Dedifferentiated amniotic fluid mesenchymal stem cell (primary cell): ENCODE measurements around the gene NR4A1.

Source experiments
- DNase-seq: peaks from one replicate; pipeline ENCODE4 v3.0.0-alpha.2; 2016; ENCODE audit errors: extremely low spot score

The NR4A1 gene

DNA sequence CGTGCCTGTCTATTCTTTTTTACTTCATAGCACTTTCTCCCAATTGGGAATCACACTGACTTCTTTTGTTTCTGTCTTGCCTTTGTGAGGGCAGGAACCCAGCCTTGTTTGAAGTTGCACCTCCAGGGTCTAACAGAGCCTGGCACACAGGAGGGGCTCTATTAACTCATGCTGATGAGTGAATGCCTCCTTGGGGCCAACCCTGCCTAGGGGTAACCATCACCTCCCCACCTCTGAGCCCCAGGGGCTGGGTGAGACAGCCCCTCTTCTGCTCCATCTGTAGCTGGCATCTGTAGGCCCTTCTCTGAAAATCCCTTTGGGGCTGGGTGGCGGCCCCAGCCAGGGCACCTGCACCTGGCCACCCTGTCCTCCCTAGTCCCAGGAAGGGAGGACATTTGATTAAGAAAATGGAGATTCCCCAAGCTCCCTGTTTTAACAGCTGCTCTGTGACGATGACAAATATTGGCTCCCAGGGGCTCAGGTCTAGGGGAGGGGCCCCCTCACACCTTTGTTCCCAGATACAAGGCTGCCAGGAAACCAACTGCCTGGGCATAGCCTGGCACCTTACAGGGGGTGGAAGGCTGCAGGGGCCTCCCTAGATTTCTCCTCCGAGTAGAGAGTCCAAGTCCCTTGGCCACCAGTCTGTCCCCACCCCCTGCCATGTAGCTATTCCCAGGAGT, 32.7 kb upstream of the NR4A1 start:
- no peak for DNase-seq

DNA sequence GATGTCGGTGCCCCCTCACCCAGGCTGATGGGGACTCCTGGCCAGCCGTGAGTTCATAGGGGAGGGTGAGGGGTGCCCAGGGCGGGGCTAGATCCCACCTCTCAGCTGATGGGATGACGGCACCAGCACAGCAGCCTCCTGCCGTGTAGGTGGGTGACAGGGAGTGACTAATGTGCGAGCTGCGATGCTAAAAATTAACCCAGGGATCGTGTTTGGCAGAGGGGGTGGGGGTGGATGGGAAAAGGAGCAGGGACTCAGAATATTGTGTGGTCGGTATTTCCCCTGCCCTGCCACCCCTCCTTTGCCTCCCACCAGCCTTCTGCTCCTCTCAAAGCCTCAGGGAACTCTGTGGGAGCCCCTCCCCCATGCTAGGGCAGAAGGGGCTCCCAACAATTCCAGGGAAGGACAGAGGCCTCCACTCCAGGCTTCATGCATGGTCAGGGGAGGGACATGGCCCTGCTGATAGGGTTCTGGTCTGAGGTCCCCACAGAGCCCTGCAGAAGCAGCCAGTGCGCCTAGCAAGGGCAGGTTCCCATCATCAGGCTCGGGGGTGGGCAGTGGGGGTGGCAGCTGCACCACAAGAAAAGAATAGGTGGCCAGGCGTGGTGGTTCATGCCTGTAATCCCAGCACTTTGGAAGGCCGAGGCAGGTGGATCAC, 32.0 kb upstream of the NR4A1 start:
- DNase-seq = no peak

DNA sequence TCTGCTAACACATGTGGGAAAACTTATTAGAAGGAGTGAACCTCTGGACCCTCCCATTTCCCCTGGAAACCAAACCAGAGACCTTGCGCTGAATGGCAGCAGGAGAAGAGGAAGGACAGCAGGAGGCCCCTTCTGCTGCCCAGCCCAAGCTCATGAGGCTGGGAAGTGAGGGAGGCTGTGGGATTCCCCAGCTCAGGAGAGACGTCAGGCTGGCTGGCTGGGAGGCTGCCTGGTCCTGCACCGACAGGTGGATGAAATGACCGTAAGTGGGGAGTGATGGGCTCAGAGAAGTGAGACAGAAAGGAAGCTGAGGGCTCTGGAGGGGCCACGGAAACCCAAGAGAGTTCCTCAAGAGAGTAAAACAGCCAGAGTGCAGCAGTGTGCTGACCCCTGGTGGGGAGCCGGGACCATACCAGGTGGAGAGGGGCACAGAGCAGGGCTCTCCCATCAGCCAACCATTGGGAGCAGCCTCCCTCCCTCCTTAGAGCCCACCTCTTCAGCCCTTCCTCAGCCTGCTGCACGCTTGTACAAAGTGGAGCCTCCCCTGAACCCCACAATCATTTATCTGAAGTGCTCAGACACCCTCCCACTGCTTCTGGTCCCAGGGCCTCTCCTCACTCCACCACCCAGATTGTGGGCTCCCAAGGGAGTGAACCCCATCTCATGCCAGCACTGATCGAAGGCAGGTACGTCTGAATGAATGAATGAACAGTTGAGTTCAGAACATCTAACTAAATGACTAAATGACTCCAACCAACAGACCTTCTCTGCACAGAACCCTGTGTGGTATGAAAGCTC, 30.5 kb upstream of the NR4A1 start:
- DNase-seq = peak; percentile 37

DNA sequence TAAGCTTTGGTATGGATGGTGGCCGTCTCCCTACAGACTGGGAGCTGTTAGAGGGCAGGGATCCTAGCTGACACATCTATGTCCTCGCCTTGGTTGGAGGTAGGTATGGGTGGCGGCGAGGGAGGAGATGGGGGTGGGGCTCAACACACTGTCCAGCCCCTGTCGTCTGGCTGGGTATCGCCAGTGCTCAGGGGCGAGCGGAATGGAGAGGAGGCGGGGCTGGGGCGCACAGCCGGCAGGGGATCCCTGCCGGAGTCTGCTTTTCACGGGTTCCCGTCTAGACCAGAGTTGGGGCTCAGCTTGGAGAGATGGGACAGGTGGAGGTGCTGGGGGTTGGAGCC, 28.4 kb upstream of the NR4A1 start:
- no peak for DNase-seq

DNA sequence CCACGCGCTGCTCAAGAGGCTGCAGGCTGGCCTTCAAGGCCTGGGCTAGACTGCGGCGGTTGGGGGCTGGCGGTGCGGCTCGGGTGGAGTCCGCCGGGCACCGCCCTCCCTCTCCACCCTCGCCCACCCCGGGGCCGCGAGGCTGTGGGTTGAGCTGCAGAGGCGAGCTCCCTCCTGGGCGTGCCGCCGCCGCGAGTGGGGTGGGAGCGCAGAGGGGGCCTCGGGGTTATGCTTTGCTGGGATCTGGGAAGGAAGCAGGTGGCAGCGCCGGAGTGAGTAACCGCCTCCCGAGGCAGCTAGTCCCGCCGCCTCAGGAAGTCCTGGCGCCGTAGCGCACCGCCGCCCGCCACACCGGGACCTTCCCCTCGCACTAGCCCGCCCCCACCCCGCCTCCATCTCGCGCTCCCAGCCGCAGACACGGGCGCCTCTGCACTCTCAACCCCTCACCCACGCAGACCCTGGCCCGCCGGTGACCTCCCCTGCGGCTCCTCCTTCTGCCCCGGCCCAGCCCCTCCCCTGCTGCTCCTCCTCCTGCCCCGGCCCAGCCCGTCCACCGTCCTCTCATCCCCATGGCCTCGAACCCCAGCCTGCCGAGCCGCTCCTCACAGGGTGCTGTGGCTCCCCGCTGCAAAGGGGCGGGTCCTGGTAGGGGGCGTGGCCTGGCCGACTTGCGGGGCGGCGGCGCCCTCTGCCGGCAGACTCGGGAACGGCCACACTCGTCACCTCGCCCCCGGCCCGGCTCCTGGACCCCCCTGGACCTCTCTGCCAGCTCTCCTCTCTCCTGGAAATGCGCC, 27.9 kb upstream of the NR4A1 start:
- DNase-seq = peak; percentile 65

DNA sequence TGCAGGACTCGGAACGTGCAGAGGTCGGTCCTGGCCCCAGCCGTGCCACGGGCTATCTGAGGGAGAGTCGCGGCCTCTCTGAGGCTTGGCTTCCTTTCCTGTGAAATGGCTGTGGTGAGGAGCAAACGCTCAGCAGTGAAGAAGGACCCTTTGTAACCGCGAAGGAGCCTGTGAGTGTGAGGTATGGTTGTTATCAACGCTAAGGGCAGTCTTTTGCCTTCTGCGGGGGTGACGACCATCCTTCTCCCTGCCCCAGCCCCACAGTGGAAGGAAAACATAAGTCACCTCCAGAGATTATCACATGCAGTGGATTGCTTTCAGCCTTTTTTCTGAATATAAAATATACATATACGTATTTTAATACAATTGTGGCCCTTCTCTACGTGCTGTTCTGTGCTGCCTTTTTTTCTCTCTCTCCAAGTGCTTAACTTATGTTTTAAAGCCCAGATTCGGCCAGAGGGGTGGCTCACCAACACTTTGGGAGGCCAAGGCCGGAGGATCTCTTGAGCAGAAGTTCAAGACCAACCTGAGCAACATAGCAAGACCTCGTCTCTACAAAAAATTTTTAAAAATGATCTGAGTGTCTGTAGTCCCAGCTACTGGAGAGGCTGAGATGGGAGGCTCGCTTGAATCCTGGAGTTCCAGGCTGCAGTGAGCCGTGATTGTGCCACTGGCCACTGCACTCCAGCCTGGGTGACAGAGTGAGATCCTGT, 27.1 kb upstream of the NR4A1 start:
- no peak for DNase-seq

DNA sequence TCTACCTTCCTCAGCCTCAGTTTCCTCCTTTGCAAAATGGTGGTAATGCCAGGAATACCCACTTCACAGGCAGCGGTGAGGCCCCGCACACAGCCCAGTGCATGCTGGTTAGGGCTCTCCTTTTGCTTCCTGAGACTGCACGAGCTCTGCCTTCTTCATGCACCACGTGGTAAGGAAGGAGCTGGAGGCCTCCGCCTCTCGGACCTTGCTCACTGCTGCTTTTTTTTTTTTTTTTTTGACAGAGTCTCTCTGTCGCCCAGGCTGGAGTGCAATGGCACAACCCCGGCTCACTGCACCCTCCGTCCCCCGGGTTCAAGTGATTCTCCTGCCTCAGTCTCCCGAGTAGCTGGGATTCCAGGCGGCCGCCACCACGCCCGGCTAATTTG, 26.4 kb upstream of the NR4A1 start:
- DNase-seq = no peak

DNA sequence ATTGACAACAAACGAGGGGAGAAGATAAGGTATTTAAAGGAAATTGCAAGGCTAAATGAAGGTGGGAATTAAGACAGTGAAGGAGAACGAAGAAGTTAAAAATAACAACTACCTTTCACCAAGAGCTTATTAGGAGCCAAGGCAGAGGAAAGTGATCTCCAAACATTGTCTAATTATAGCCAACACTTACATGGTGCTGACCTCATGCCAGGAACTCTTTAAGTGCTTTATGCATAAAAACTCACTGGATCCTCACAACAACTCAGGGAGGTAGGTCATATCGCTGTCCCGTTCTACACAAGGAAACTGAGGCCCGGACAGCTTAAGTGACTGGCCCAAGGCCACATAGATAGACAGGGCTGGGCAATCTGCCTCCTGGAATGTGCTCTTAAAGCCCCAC, 25.0 kb upstream of the NR4A1 start:
- no peak for DNase-seq

DNA sequence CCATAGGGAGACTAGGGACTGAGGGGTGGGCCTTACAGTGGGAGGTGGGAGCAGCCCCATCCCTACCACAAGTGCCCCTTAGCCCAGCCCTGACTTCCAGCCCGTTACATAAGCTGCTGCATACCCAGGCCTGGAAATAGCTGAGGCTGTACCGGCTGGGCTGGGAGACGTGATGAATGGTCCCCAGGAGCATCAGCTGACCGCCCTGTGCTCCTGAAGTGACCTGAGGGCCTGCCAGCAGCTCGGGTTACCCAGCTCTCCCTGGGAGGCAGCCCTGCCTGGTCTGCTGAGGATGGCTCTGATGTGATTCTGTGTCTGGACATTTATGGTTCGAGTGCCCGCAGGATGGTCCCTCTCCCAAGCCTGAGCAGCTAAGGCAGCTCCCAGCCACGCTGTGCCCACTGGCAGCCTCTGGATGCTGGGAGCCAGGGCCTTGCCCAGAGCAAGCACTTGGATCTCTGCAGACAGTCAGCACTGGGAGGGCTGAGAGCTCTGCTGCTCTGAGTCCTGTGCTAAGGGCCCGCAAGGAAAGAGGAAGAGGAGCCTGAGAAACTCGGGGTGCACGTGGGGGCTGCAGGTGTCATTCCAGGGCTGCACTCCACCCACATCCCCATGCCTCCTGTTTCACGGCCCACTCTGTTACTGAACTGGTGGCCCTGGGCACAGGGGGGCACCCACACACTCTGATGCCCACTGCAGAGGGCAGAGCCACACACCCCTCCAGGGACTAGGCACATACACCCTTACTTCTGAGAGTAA, 24.0 kb upstream of the NR4A1 start:
- DNase-seq = no peak

DNA sequence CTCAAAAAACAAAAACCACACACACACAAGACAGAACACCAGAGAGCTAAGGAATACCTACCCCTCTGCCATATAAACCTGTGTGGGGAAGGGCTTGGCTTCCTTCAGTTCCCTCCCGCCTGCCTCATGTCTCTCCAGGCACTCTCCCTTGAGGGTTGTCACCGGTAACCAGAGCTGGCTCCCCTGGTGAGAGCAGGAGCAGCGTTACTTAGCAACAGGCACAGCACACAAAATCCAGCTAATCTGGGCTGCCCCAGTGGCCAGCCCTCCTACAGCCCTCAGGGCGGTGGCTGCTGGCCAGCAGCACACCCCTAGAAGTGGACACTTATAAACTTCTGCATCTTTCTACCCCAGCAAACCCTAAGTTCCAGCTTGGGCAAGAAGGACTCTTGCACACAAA, 21.6 kb upstream of the NR4A1 start:
- no peak for DNase-seq

DNA sequence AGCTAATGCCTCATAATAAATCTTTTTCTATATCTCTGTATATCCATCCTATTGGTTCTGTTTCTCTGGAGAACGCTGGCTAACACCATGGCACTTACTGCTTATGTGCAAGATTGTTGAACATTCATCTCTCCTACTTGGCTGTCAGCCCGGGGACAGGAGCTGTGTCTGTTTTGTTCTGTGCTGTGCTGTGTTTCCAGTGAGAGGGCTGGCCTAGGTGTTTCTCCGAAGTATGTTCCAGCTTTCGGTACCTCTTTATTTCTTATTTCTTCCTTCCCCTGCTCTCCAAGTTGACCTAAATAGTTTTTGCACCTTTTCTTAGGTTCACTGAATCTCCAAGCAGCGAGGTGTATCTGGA, 18.8 kb upstream of the NR4A1 start:
- DNase-seq = peak; percentile 49

DNA sequence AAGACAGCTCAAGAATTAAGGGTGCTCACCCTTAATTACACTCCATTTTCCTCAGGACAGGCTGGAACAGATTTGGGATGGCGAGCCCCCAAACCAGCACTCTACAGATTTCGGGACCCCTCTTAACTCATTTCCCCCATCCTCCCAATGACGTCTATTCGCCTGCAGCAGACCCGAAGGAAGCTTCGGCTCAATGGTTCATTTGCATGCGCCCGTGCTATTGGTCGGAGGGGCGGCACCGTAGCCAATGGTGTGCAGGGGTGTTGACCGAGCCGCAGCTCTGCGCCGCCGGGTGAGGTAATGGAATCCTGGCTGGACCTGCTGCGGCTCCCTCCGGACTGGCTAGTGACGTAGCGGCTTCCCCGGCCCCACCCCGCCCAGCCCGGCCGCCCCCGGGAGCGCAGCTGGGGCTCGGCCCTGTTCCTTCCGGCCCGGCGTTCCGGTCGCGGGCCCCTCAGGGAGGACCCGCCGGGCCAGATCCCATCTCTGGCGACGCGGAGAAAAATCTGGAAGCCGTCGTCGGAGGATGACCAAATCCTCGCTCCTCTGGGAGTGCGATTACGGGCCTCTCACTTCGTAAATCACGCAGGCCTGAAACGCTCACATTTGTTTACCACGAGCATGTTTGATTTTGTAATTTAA, 18.3 kb upstream of the NR4A1 start:
- DNase-seq = peak; percentile 96

DNA sequence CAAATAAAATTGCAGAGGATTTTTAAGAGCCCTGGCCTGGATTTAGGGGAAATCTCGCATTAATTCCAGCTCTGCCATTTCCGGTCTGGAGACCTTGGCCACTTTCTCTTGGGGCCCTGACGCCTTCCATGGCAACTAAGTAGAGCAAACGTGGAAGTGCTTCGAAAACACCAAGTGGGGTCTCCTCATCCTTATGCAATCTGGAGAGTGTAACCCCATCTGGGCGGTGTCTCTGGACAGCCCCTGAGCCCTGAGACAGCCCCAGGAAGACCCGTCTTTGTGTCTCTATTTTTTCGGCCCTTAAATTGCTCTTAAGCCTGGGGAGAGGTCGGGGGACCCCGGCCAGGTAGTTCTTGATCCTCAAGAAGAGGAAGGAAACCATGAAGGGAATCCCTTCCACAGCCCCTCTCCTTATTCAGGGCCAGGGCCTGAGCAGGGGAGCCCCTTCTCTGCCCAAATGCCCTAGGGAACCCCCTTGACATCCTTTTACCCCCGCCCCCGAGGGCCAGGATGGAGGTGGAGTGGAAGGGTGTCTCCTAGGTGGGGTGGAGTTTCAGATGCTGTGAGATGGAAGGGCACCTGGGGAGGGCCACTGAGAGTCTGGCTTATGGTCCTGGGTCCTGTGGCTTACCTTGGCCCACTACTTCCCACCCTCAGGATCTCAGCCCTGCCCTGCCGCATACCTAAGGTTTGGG, 17.6 kb upstream of the NR4A1 start:
- DNase-seq = no peak

DNA sequence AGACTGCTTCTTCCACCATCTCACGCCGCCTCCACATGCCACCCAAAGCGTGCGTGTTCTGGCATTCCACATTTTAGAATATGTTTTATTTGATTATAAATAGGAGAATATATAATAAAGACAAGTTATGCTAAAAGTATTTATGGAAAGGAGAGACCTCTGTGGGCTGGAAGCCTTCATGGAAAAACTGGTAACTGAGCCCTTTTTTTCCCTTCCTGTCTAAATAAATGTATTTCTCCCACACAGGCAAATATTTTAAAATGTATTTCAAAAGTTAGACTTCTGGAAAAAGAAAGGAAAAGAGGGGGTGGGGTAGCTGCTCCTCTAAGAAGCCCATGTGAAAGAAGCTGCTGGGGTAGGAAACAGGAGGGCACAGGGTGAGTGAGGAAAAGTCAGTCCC, 16.1 kb upstream of the NR4A1 start:
- no peak for DNase-seq

DNA sequence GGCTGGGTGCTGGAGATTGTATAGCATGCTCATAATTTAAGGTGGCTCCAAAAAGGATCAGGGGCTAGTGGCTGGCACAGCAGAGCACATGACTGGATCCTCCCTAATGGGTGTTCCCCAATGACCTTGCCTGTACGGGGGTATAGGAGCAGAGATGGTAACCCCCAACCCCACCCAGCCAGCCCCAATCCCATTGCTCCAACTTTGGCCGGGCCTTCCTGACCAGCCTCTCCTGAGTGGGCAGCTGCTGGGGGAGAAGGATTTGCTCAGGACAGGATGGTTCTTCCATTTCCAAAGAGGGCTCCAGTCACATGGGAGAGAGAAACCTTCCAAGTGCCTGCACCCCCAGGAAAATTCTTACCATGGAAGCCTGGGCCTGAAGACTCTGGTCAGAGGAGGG, 15.3 kb upstream of the NR4A1 start:
- DNase-seq = no peak

DNA sequence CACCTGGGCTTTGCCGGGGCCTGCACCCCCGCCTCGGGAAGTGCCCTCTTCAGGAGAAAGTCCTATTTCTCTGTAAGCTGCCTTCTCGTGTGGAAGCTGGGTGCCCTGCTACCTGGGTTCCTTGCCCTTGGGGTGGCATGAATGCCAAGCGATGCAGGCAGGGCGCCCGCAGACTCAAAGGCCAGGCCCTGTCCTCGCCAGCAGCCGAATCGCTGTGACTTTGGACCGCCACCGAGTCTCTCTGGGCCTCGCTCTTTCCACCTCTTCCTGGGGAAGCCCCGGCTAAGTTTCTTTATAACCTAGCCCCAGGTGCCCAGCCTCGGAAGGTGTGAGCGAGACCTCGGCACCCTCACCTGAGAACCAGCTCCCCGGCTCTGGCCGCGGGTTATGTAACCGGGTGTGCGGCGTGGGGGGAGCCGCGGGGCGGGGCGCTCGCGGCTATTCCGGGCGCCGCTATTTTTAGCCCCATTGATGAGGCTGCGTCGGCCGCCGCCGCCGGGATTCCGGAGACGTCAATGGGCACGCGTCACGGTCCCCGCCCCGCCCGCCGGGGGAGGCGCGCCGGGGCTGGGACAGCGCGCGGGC, 14.6 kb upstream of the NR4A1 start:
- peak; percentile 72 for DNase-seq

DNA sequence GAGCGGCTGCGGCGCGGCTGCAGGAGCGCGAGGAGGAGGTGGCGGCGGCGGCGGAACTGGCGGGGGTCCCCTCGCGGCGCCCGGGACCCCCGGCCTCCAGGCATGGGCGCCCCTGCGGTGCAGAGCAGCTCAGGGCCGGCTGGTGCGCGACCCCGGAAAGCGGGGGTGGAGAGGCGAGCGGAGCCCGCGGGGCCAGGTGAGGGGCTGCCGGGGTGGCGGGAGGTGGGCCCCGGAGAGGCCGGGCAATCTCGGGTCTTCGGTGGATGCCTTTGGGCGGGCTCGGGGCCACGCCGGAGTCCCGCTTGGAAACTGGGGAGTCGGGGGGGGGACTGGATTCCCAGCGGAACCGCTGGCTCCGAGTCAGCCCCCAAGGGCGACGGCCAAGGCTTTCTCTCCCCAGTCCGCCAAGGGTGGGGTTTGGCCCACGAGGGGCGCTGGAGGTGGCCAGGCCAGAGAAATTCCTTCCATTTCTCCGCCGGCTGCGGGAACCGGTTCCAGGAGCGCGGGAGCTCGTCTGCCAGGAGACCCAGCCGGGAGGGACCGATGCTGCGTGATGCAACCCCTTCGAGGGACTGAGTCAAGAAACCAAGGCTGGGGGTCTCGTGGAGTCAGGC, 13.9 kb upstream of the NR4A1 start:
- DNase-seq = peak; percentile 60

DNA sequence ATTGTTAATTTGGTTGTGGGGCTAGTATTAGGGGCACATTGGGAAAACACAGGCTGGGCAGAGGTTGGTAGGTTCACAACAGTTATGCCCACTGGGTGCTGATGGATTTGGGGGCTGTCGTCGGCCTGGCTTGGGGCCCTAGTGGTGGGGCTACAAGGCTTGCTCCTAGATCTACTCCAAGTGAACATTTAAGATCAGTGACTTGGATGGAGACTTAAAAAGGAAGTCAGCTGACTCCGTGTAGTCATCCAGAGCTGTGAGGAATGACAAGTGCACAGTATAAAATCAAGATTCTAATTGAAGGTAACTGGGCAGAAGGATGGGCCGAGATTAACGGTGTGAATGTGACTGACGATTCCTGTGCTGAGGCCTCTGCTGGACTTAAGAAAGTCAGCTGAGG, 12.8 kb upstream of the NR4A1 start:
- no peak for DNase-seq

DNA sequence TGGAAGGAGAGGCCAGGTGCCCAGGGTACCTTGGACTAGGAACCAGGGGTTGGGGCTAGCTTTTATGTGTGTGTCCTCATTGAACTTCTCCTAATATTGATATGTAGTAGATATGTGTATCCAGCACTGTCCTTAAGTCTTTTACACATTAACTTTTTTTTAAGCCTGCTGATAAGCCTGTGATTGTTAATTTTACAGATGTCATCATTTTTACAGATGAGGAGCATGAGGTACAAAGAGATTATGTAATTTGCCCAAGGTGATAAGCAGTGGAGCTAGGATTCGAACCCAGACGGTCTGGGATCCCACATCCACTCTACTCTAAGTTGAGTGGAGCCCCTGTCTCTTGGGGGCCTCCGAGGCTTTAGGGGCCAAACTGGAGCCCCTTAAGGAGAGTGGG, 10.2 kb upstream of the NR4A1 start:
- DNase-seq = no peak
